GM21723 (cell line): Measurements from ENCODE around the gene MAP10.

Experiments
- ATAC-seq: cut with Tn5 transposase; IDR thresholded peaks from one replicate; pipeline ENCODE4 v1.9.1; 2021; ENCODE audit warnings: mild to moderate bottlenecking, moderate library complexity; ENCODE audit not compliant: unreplicated experiment

The MAP10 gene

DNA sequence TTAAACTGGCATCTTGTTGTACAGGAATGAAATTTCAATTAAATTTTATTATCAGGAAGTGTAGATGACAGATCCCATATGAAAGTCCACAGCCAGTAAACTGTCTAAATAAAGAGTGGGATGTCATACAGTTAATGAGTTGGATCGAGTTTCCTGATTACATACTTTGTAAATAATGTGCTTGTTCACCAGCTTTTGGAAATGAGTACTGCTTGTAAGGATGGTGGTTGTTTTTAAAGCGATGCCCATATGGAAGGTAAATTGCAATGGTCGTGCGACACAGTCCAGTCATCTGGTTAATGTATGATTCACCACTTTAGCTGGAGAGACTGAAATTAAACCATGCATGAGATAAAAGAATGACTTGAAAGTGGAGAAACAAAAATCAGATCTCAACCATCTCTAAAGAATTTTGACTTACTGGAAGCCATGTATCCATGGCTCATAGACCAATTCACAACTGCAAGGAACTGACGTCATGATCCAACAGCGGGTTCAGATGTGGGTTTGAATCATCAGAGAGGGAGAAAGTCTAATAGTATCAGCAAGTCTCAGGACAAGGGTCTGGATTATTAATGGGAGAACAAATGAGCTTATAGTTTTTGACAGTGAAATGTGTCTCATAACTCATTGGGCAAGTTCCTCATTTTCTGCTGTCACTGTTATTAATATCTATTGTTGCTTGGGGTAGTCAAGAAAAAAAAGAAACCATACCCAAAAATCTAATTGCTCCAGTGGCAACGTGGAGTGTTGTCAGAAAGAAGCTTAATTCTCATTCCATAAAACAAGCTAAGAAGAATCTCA, 49.0 kb downstream of the MAP10 start:
- ATAC-seq = no peak

DNA sequence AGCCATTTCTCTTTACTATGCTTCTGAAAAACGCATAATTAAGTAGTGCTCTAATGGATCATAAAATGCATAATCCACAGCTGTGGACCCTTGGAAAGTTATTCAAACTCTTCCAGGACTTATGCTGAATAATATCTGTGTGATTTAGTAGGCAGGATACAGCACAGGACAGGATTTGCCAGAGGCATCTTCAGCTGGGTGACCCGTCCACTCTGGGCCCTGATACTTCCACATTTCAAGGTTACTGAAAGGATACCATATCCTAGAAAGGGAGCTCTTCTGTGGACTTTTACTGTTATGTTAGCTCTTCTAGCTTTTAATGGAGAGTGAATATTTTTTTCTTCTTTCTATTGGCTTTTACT, 49.6 kb downstream of the MAP10 start:
- ATAC-seq = no peak

DNA sequence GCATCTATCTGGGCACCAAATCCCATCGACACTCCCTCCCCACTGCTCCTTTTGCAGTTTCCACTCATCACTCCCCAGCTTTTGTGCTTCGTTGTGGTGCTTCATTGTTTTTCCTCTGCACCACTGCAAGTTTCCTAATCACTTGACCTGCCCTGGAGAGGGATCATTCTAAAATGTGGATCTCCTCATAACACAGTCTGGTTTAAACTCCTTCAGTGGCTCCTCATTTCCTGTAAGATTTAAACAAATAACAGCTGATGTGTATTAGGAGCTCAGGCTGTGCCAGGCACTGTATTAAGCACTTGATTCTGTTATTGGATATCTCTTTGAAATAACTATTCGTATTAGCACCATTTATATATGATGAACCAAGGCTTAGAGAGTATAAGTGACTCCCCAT, 51.3 kb downstream of the MAP10 start:
- no peak for ATAC-seq
